ENCODE results near the gene SLC2A13.
"Not testable (repeated sequence)": the region's sequence is repeated elsewhere in the genome, so short reads cannot be mapped to it uniquely, and the experiment has no call there.

Gene SLC2A13

GRCh38 chr12:39959031-39959430 lies 146.8 kb downstream of the SLC2A13 start:
- no peaks in the 10 kb centered on the region for H3K9me3 Mint-ChIP-seq
- H3K4me1 Mint-ChIP-seq: no peaks in the 10 kb centered on the region
- no peak overlapping the region for H3K4me3 Mint-ChIP-seq
- H3K27ac Mint-ChIP-seq: no peak overlapping the region
- DNase-seq (ENCODE audit: low spot score in 2 of 2) (no peak), ATAC-seq (no peak)
- H3K36me3 Mint-ChIP-seq: no peaks in the 10 kb centered on the region

- Mint-ChIP-seq H3K27ac (no peak overlapping the region), H3K4me1 (no peaks in the 10 kb centered on the region), H3K4me3 (no peak overlapping the region), H3K9me3 (no peaks in the 10 kb centered on the region), H3K36me3 (no peaks in the 10 kb centered on the region)
- DNase-seq (ENCODE audit: low spot score in 2 of 2) (no peak), ATAC-seq (no peak)
Measured at GRCh38 chr12:39958377-39958776, 147.5 kb downstream of the SLC2A13 start.

GRCh38 chr12:39956725-39957124 lies 149.2 kb downstream of the SLC2A13 start:
- no peak for ATAC-seq
- no peaks in the 10 kb centered on the region for H3K9me3 Mint-ChIP-seq

GRCh38 chr12:39946361-39947280 lies 159.3 kb downstream of the SLC2A13 start:
- Mint-ChIP-seq H3K9me3 (peaks cover 11% of the 10 kb centered on the region), H3K27ac (no peak overlapping the region), H3K4me3 (no peak overlapping the region), H3K4me1 (no peaks in the 10 kb centered on the region), H3K36me3 (no peaks in the 10 kb centered on the region)
- ATAC-seq: no peak
- DNase-seq (ENCODE audit: low spot score in 2 of 2): no peak

More at GRCh38 chr12:39956725-39957124, 149.2 kb downstream of the SLC2A13 start:
- Mint-ChIP-seq H3K36me3 (no peaks in the 10 kb centered on the region), H3K4me3 (no peak overlapping the region), H3K27ac (no peak overlapping the region), H3K4me1 (no peaks in the 10 kb centered on the region)
- no peak for DNase-seq (ENCODE audit: low spot score in 2 of 2)

GRCh38 chr12:39937119-39937518 lies 168.8 kb downstream of the SLC2A13 start:
- no peak overlapping the region for H3K4me3 Mint-ChIP-seq
- H3K9me3 Mint-ChIP-seq: peaks cover 1% of the 10 kb centered on the region
- DNase-seq (ENCODE audit: low spot score in 2 of 2) (no peak), ATAC-seq (no peak)
- no peaks in the 10 kb centered on the region for H3K36me3 Mint-ChIP-seq
- no peak overlapping the region for H3K27ac Mint-ChIP-seq
- H3K4me1 Mint-ChIP-seq: no peaks in the 10 kb centered on the region

GRCh38 chr12:39935839-39936238 lies 170.0 kb downstream of the SLC2A13 start:
- DNase-seq (ENCODE audit: low spot score in 2 of 2) (no peak), ATAC-seq (no peak)
- Mint-ChIP-seq H3K4me3 (no peak overlapping the region), H3K4me1 (peaks cover 5% of the 10 kb centered on the region), H3K36me3 (no peaks in the 10 kb centered on the region), H3K27ac (no peak overlapping the region), H3K9me3 (no peaks in the 10 kb centered on the region)

- Mint-ChIP-seq H3K36me3 (no peaks in the 10 kb centered on the region), H3K9me3 (no peaks in the 10 kb centered on the region), H3K4me1 (peaks cover 6% of the 10 kb centered on the region), H3K4me3 (no peak overlapping the region), H3K27ac (peak overlapping the region; percentile 13)
- DNase-seq (ENCODE audit: low spot score in 2 of 2) (no peak), ATAC-seq (peak; percentile 86)
Measured at GRCh38 chr12:39935275-39935674, 170.6 kb downstream of the SLC2A13 start.

- DNase-seq (ENCODE audit: low spot score in 2 of 2) (no peak), ATAC-seq (no peak)
- Mint-ChIP-seq H3K4me1 (peaks cover 6% of the 10 kb centered on the region), H3K4me3 (no peak overlapping the region), H3K27ac (no peak overlapping the region), H3K9me3 (no peaks in the 10 kb centered on the region), H3K36me3 (no peaks in the 10 kb centered on the region)
Measured at GRCh38 chr12:39931857-39932256, 174.0 kb downstream of the SLC2A13 start.

- H3K36me3 Mint-ChIP-seq: no peaks in the 10 kb centered on the region
- DNase-seq (ENCODE audit: low spot score in 2 of 2): no peak
- no peak overlapping the region for H3K27ac Mint-ChIP-seq
- H3K4me1 Mint-ChIP-seq: peaks cover 6% of the 10 kb centered on the region
- ATAC-seq: no peak
- H3K4me3 Mint-ChIP-seq: no peak overlapping the region
- no peaks in the 10 kb centered on the region for H3K9me3 Mint-ChIP-seq
Measured at GRCh38 chr12:39931231-39931630, 174.7 kb downstream of the SLC2A13 start.

- H3K36me3 Mint-ChIP-seq: no peaks in the 10 kb centered on the region
- no peak overlapping the region for H3K27ac Mint-ChIP-seq
- DNase-seq (ENCODE audit: low spot score in 2 of 2): no peak
- H3K4me3 Mint-ChIP-seq: no peak overlapping the region
- H3K4me1 Mint-ChIP-seq: peaks cover 6% of the 10 kb centered on the region
- ATAC-seq: no peak
- no peaks in the 10 kb centered on the region for H3K9me3 Mint-ChIP-seq
Measured at GRCh38 chr12:39930101-39930500, 175.8 kb downstream of the SLC2A13 start.

- ATAC-seq (no peak), DNase-seq (ENCODE audit: low spot score in 2 of 2) (no peak)
- Mint-ChIP-seq H3K9me3 (no peaks in the 10 kb centered on the region), H3K4me3 (no peak overlapping the region), H3K27ac (no peak overlapping the region), H3K36me3 (no peaks in the 10 kb centered on the region), H3K4me1 (peaks cover 6% of the 10 kb centered on the region)
Measured at GRCh38 chr12:39928181-39928899, 177.5 kb downstream of the SLC2A13 start.

GRCh38 chr12:39923364-39923763 lies 182.5 kb downstream of the SLC2A13 start:
- no peak for DNase-seq (ENCODE audit: low spot score in 2 of 2)

GRCh38 chr12:39922598-39922997 lies 183.3 kb downstream of the SLC2A13 start:
- H3K4me1 Mint-ChIP-seq; DNase-seq (ENCODE audit: low spot score in 2 of 2); ATAC-seq; H3K36me3 Mint-ChIP-seq; H3K27ac Mint-ChIP-seq; H3K4me3 Mint-ChIP-seq; H3K9me3 Mint-ChIP-seq: not testable (repeated sequence)

More at GRCh38 chr12:39923364-39923763, 182.5 kb downstream of the SLC2A13 start:
- Mint-ChIP-seq H3K36me3 (no peaks in the 10 kb centered on the region), H3K4me3 (no peak overlapping the region), H3K9me3 (no peaks in the 10 kb centered on the region), H3K27ac (no peak overlapping the region), H3K4me1 (no peaks in the 10 kb centered on the region)
- ATAC-seq: no peak

GRCh38 chr12:39920647-39921046 lies 185.2 kb downstream of the SLC2A13 start:
- no peak overlapping the region for H3K4me3 Mint-ChIP-seq
- no peak for DNase-seq (ENCODE audit: low spot score in 2 of 2)
- ATAC-seq: no peak
- no peak overlapping the region for H3K27ac Mint-ChIP-seq
- no peaks in the 10 kb centered on the region for H3K4me1 Mint-ChIP-seq
- no peaks in the 10 kb centered on the region for H3K9me3 Mint-ChIP-seq
- no peaks in the 10 kb centered on the region for H3K36me3 Mint-ChIP-seq

- Mint-ChIP-seq H3K4me3 (no peak overlapping the region), H3K27ac (no peak overlapping the region), H3K9me3 (no peaks in the 10 kb centered on the region), H3K4me1 (no peaks in the 10 kb centered on the region), H3K36me3 (no peaks in the 10 kb centered on the region)
- DNase-seq (ENCODE audit: low spot score in 2 of 2): no peak
- ATAC-seq: no peak
Measured at GRCh38 chr12:39920222-39920621, 185.7 kb downstream of the SLC2A13 start.

- Mint-ChIP-seq H3K36me3 (no peaks in the 10 kb centered on the region), H3K27ac (no peak overlapping the region), H3K4me1 (no peaks in the 10 kb centered on the region), H3K9me3 (no peaks in the 10 kb centered on the region), H3K4me3 (no peak overlapping the region)
- DNase-seq (ENCODE audit: low spot score in 2 of 2) (no peak), ATAC-seq (no peak)
Measured at GRCh38 chr12:39919790-39920189, 186.1 kb downstream of the SLC2A13 start.

Measured in stimulated activated effector memory CD8-positive, alpha-beta T cell treated with anti-CD3 and anti-CD28 coated beads, Interleukin-12 subunit alpha, Interleukin-12 subunit beta, amount 100 ng/mL, for 72 hours (primary cell).